ENCODE data around the gene CALCR.

Gene CALCR

DNA sequence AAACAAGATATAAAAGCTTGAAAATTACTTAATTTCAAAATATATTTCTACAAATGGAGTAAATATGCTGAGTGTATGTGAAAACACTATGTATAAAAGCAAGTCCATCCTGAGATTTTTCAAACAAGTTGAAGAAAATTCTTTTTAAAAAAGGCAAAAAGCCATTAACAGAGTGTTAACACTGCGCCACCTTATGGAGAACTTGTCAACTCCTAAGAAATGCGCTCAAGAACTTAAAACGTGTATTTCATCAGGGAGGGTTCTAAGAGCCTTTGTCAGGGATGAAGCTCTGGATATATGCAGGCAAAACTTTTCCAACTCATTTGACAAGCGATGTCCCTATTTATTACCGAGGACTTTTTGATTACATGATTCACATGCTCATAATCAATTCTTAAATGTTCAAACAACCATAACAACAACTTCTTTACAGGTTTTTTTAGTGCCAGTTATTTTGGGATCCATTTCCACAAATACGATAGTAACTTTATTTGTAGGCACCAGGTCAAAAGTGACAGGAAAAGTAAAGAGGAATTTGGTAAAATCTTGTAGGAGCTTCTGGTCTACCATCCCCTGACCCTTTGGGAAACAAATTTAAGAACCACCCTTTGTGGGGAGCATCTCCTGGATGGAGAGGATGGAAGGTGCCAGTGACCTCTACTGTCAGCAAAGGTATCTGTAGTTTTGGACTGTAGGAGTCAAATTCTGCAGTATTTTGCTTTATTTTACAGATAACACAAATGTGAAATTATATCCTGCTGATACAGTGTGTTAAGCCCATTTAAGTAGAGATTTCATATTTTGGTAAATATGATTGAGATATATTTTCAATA lies 23.2 kb downstream of the CALCR start:
- no peak for TF ChIP-seq BACH2 (CRISPR knock-in tag; IDR thresholded peaks at IDR 0.05; ENCODE audit: borderline replicate concordance)
- peak; percentile 88 for ATAC-seq

GRCh38 chr7:93547716-93548115 lies 26.8 kb downstream of the CALCR start:
- TF ChIP-seq OSR1 (CRISPR knock-in tag; IDR thresholded peaks at IDR 0.05) (no peak), BACH2 (CRISPR knock-in tag; IDR thresholded peaks at IDR 0.05; ENCODE audit: borderline replicate concordance) (no peak), CSDC2 (CRISPR knock-in tag; IDR thresholded peaks at IDR 0.05) (no peak), ZNF565 (CRISPR knock-in tag; conservative IDR thresholded peaks at IDR 0.05; ENCODE audit: low read depth) (no peak), ISL1 (CRISPR knock-in tag; IDR thresholded peaks at IDR 0.05) (no peak), PPARA (CRISPR knock-in tag; IDR thresholded peaks at IDR 0.05; ENCODE audit: borderline replicate concordance) (no peak), RARB (CRISPR knock-in tag; IDR thresholded peaks at IDR 0.05) (no peak)
- TF ChIP-seq, protein P1, sequence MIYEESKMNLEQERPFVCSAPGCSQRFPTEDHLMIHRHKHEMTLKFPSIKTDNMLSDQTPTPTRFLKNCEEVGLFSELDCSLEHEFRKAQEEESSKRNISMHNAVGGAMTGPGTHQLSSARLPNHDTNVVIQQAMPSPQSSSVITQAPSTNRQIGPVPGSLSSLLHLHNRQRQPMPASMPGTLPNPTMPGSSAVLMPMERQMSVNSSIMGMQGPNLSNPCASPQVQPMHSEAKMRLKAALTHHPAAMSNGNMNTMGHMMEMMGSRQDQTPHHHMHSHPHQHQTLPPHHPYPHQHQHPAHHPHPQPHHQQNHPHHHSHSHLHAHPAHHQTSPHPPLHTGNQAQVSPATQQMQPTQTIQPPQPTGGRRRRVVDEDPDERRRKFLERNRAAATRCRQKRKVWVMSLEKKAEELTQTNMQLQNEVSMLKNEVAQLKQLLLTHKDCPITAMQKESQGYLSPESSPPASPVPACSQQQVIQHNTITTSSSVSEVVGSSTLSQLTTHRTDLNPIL (CRISPR knock-in tag; IDR thresholded peaks at IDR 0.05; ENCODE audit: low read depth), result no peak
- TF ChIP-seq, protein P2, sequence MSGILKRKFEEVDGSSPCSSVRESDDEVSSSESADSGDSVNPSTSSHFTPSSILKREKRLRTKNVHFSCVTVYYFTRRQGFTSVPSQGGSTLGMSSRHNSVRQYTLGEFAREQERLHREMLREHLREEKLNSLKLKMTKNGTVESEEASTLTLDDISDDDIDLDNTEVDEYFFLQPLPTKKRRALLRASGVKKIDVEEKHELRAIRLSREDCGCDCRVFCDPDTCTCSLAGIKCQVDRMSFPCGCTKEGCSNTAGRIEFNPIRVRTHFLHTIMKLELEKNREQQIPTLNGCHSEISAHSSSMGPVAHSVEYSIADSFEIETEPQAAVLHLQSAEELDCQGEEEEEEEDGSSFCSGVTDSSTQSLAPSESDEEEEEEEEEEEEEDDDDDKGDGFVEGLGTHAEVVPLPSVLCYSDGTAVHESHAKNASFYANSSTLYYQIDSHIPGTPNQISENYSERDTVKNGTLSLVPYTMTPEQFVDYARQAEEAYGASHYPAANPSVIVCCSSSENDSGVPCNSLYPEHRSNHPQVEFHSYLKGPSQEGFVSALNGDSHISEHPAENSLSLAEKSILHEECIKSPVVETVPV (CRISPR knock-in tag; IDR thresholded peaks at IDR 0.05), result no peak
- TF ChIP-seq, protein P3, sequence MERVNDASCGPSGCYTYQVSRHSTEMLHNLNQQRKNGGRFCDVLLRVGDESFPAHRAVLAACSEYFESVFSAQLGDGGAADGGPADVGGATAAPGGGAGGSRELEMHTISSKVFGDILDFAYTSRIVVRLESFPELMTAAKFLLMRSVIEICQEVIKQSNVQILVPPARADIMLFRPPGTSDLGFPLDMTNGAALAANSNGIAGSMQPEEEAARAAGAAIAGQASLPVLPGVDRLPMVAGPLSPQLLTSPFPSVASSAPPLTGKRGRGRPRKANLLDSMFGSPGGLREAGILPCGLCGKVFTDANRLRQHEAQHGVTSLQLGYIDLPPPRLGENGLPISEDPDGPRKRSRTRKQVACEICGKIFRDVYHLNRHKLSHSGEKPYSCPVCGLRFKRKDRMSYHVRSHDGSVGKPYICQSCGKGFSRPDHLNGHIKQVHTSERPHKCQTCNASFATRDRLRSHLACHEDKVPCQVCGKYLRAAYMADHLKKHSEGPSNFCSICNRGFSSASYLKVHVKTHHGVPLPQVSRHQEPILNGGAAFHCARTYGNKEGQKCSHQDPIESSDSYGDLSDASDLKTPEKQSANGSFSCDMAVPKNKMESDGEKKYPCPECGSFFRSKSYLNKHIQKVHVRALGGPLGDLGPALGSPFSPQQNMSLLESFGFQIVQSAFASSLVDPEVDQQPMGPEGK (CRISPR knock-in tag; IDR thresholded peaks at IDR 0.05; ENCODE audit: borderline replicate concordance), result no peak
- ATAC-seq, result no peak

DNA sequence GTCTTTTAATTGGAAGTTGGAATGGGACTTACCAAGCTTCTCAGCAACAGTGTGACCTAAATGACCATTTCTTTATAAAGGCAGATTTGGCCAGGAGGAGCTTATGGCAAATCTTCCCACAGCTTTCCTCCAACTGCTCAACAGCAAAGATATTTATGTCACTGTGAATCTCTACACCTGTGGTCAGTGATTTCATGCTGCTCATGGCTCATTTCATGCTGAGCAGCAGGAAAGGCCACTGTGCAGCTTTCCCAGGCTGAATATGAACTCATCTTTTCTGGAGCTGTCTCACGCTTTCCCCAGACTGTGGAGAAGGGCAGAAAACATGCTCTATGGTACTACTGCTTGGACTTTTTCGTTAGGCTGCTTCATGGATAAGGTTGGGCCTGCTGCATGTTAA lies 29.8 kb downstream of the CALCR start:
- no peak for ATAC-seq
- TF ChIP-seq ZNF8 (CRISPR knock-in tag; IDR thresholded peaks at IDR 0.05) (no peak), ZFP3 (CRISPR knock-in tag; IDR thresholded peaks at IDR 0.05) (no peak), BACH2 (CRISPR knock-in tag; IDR thresholded peaks at IDR 0.05; ENCODE audit: borderline replicate concordance) (no peak), SNAI2 (CRISPR knock-in tag; IDR thresholded peaks at IDR 0.05) (no peak), OSR1 (CRISPR knock-in tag; IDR thresholded peaks at IDR 0.05) (no peak), ISL1 (CRISPR knock-in tag; IDR thresholded peaks at IDR 0.05) (no peak), TSHZ2 (CRISPR knock-in tag; IDR thresholded peaks at IDR 0.05) (no peak), ZC3H10 (CRISPR knock-in tag; IDR thresholded peaks at IDR 0.05) (no peak), ESRRG (CRISPR knock-in tag; IDR thresholded peaks at IDR 0.05) (no peak), ZFP30 (CRISPR knock-in tag; IDR thresholded peaks at IDR 0.05) (no peak), CSDC2 (CRISPR knock-in tag; IDR thresholded peaks at IDR 0.05) (no peak), TCF4 (CRISPR knock-in tag; IDR thresholded peaks at IDR 0.05; ENCODE audit: borderline replicate concordance) (no peak), RARB (CRISPR knock-in tag; IDR thresholded peaks at IDR 0.05) (no peak), TOX (CRISPR knock-in tag; IDR thresholded peaks at IDR 0.05; ENCODE audit: borderline replicate concordance) (no peak)
- TF ChIP-seq, protein P2 (CRISPR knock-in tag; IDR thresholded peaks at IDR 0.05), result no peak
- TF ChIP-seq, protein P1 (CRISPR knock-in tag; IDR thresholded peaks at IDR 0.05; ENCODE audit: low read depth), result no peak
- TF ChIP-seq, protein P3 (CRISPR knock-in tag; IDR thresholded peaks at IDR 0.05; ENCODE audit: borderline replicate concordance), result no peak
